Smooth muscle cell (in vitro differentiated cells): Measurements from ENCODE around the gene ADM5. TPM values are rescaled to one million over a fixed set of nuclear protein-coding genes. Genes with fewer than 3 reads are reported as not detected.

Experiments used
- DNase-seq: peaks from one replicate; lab custom pipeline; 2025; ENCODE audit not compliant: unreplicated experiment; lab: John Stamatoyannopoulos, UW
- H2AFZ ChIP-seq: fragments of 200-600 bp; sonication (generic); 2 replicates; pipeline ENCODE4 v1.6.0; 2016; ENCODE audit warnings: antibody characterized with exemption, low read depth, mild to moderate bottlenecking
- H3F3A ChIP-seq: fragments of 200-600 bp; sonication (generic); 2 replicates; pipeline ENCODE4 v1.6.0; 2017; ENCODE audit warnings: antibody characterized with exemption, low read depth
- H3K27ac ChIP-seq: fragments of 200-600 bp; sonication (generic); 2 replicates; pipeline ENCODE4 v1.5.1; 2016; ENCODE audit warnings: low read depth, mild to moderate bottlenecking
- H3K27me3 ChIP-seq: fragments of 200-600 bp; sonication (generic); 2 replicates; pipeline ENCODE4 v1.6.1; 2016; ENCODE audit warnings: low read depth, mild to moderate bottlenecking
- H3K36me3 ChIP-seq: fragments of 200-600 bp; sonication (generic); 2 replicates; pipeline ENCODE4 v1.5.1; 2016; ENCODE audit warnings: low read depth
- H3K4me1 ChIP-seq: fragments of 200-600 bp; sonication (generic); 2 replicates; pipeline ENCODE4 v1.5.1; 2016; ENCODE audit warnings: low read depth
- H3K4me2 ChIP-seq: fragments of 200-600 bp; sonication (generic); 2 replicates; pipeline ENCODE4 v1.6.0; 2016; ENCODE audit warnings: mild to moderate bottlenecking
- H3K4me3 ChIP-seq: fragments of 200-600 bp; sonication (generic); 2 replicates; pipeline ENCODE4 v1.5.1; 2016; ENCODE audit warnings: mild to moderate bottlenecking
- H3K79me2 ChIP-seq: fragments of 200-600 bp; sonication (generic); 2 replicates; pipeline ENCODE4 v1.6.0; 2016; ENCODE audit warnings: low read depth, mild to moderate bottlenecking
- H3K9ac ChIP-seq: fragments of 200-600 bp; sonication (generic); 2 replicates; pipeline ENCODE4 v1.6.0; 2016; ENCODE audit warnings: low read depth
- H3K9me3 ChIP-seq: fragments of 200-600 bp; sonication (generic); replicated peaks from 2 replicates; pipeline ENCODE4 v1.5.1; 2016; ENCODE audit warnings: low read depth
- H4K20me1 ChIP-seq: fragments of 200-600 bp; sonication (generic); 2 replicates; pipeline ENCODE4 v1.6.0; 2016; ENCODE audit warnings: low read depth
- WGBS: methylation state at CpG from one replicate; pipeline ENCODE4 v1.1.7; 2016; ENCODE audit warnings: low lambda C conversion rate; 5-methylcytosine and 5-hydroxymethylcytosine counted together
- polyA plus RNA-seq: library from polyadenylated mRNA; unstranded; fragments of >200 nt; fragmentation: Nextera tagmentation; extraction: Ambion mirVana; gene quantifications from 2 replicates; pipeline ENCODE4 v1.2.1, GENCODE V29; 2016
- total RNA-seq: library from RNA; depleted of rRNA; stranded (reverse); fragments of >200 nt; gene quantifications from 2 replicates; pipeline ENCODE4 v1.2.3, GENCODE V29; 2014
- TF ChIP-seq, protein P1 (sequence below): fragments of 200-600 bp; sonication (generic); IDR thresholded peaks from 2 replicates; pipeline ENCODE4 v1.5.1; 2017; ENCODE audit warnings: borderline replicate concordance, mild to moderate bottlenecking, antibody characterized with exemption; ENCODE audit not compliant: insufficient read depth, poor library complexity, severe bottlenecking

ADM5 gene, protein sequence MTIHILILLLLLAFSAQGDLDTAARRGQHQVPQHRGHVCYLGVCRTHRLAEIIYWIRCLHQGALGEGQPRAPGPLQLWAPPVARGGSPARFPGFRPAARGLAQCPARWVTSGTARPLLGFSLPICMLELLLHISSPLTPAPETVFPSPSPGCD
- 1.6 and 3.6 TPM in 2 replicates for total RNA-seq
- polyA plus RNA-seq: 1.7 and 3.1 TPM in 2 replicates

GRCh38 chr19:49689133-49690078 is at the start of gene ADM5:
ADM5 (plus strand) TSS chr19:49689594; CDS start chr19:49689838, 244 bp downstream.
- H3K27ac ChIP-seq: no peak within 1 kb of the TSS
- peaks cover 27% of the 10 kb centered on the region for H4K20me1 ChIP-seq
- no peak within 1 kb of the TSS for H3K9ac ChIP-seq
- TF ChIP-seq, protein P1, sequence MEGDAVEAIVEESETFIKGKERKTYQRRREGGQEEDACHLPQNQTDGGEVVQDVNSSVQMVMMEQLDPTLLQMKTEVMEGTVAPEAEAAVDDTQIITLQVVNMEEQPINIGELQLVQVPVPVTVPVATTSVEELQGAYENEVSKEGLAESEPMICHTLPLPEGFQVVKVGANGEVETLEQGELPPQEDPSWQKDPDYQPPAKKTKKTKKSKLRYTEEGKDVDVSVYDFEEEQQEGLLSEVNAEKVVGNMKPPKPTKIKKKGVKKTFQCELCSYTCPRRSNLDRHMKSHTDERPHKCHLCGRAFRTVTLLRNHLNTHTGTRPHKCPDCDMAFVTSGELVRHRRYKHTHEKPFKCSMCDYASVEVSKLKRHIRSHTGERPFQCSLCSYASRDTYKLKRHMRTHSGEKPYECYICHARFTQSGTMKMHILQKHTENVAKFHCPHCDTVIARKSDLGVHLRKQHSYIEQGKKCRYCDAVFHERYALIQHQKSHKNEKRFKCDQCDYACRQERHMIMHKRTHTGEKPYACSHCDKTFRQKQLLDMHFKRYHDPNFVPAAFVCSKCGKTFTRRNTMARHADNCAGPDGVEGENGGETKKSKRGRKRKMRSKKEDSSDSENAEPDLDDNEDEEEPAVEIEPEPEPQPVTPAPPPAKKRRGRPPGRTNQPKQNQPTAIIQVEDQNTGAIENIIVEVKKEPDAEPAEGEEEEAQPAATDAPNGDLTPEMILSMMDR: peak; percentile 49
- no peaks in the 10 kb centered on the region for H3K4me1 ChIP-seq
- no peak within 1 kb of the TSS for H2AFZ ChIP-seq
- no peaks in the 10 kb centered on the region for H3K9me3 ChIP-seq
- no peaks in the 10 kb centered on the region for H3F3A ChIP-seq
- H3K27me3 ChIP-seq: no peaks in the 10 kb centered on the region
- no peak for DNase-seq
- H3K4me2 ChIP-seq: peak within 1 kb of the TSS; percentile 92
- WGBS: 53% methylated on average over 52 of the region's 54 CpGs
- H3K36me3 ChIP-seq: no peaks in the 10 kb centered on the region
- H3K79me2 ChIP-seq: no peaks in the 10 kb centered on the region
- peak within 1 kb of the TSS; percentile 55 for H3K4me3 ChIP-seq

- DNase-seq: peak; percentile 100
- Histone ChIP-seq H3K4me3 (peak within 1 kb of the TSS; percentile 78), H3K9ac (peak within 1 kb of the TSS; percentile 99), H3K36me3 (no peaks in the 10 kb centered on the region), H3F3A (peaks cover 7% of the 10 kb centered on the region), H3K4me2 (peak within 1 kb of the TSS; percentile 97), H3K27ac (peak within 1 kb of the TSS; percentile 100), H4K20me1 (peaks cover 13% of the 10 kb centered on the region), H2AFZ (no peak within 1 kb of the TSS), H3K27me3 (no peaks in the 10 kb centered on the region), H3K79me2 (peaks cover 41% of the 10 kb centered on the region), H3K9me3 (no peaks in the 10 kb centered on the region), H3K4me1 (peaks cover 41% of the 10 kb centered on the region)
- TF ChIP-seq, protein P1: no peak
- 0% methylated on average over 39 of the region's 51 CpGs for WGBS
These were observed 49.1 kb upstream of the ADM5 start, which contains the start of gene RRAS for GRCh38 chr19:49640113-49640898. RRAS (minus strand) TSS chr19:49640143; CDS start chr19:49640098, 45 bp downstream.

DNA sequence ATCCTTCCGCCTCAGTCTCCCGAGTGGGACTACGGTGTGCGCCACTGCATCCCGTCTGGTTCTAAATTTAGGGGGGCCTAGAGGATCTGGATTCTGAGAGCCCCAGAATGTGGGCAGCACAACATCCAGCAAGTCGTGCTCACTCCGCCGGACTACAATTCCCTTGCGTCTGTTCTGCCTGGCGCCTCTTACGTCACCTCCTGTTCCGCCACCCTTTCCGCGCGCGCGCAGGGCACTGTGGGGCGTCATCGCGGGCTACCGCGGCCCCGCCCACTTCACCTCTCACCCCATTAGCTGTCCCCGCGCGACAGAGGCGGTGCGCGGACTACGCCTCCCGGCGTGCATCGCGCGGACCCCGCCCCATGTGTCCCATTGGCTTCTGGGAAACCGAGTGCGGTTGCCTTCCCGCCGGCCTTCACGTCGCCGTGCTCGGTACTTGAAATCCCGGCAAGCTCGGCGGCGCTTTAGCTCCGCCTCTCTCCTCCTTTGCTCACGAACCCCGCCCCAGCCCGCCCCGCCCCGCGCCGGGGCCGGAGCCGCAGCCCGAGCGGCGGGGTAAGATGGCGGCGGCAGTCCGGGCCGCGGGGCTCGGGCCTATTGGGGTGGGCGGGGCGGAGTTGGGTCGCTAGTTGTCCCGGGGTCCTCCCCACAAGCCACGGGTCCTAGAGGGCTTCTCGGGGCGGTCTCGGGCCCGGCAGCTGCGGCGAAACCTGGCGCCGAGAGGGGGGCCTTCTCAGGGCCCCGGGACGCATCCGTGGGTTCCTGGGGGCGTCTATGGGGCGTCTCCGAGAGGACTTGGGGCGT is 47.5 kb upstream of the ADM5 start, which contains the start of gene SCAF1:
Gene SCAF1, plus strand, starts transcription at position 522 of the 804 bp plus-strand sequence. CDS start 2,818 bp downstream, outside the sequence.
- Histone ChIP-seq H3K9me3 (no peaks in the 10 kb centered on the region), H3K4me3 (peak within 1 kb of the TSS; percentile 84), H3F3A (peaks cover 7% of the 10 kb centered on the region), H3K27ac (peak within 1 kb of the TSS; percentile 100), H3K27me3 (no peaks in the 10 kb centered on the region), H3K9ac (peak within 1 kb of the TSS; percentile 99), H3K4me2 (peak within 1 kb of the TSS; percentile 92), H3K36me3 (no peaks in the 10 kb centered on the region), H3K4me1 (peaks cover 41% of the 10 kb centered on the region), H4K20me1 (peaks cover 27% of the 10 kb centered on the region), H3K79me2 (peaks cover 44% of the 10 kb centered on the region), H2AFZ (no peak within 1 kb of the TSS)
- TF ChIP-seq, protein P1: no peak
- DNase-seq: peak; percentile 96
- WGBS: 1% methylated on average over 59 of the region's 87 CpGs
